M059J (cell line): ENCODE data around the gene SETBP1. TPM values are rescaled to one million over a fixed set of nuclear protein-coding genes. Genes with fewer than 3 reads are reported as not detected.
A peak's percentile ranks its signal among the peaks of the same experiment; 100 is the strongest.

Experiments used
- DNase-seq: peaks from one replicate; pipeline ENCODE4 v3.0.0-alpha.2; 2012; ENCODE audit warnings: low read depth
- total RNA-seq: library from RNA; depleted of rRNA; stranded (reverse); fragments of >200 nt; shearing (Covaris generic); gene quantifications from 2 replicates; pipeline ENCODE4 v1.2.3, GENCODE V29; 2014

SETBP1 gene
- total RNA-seq, 1 experiment from 2014 or later = 4.1 TPM

DNA sequence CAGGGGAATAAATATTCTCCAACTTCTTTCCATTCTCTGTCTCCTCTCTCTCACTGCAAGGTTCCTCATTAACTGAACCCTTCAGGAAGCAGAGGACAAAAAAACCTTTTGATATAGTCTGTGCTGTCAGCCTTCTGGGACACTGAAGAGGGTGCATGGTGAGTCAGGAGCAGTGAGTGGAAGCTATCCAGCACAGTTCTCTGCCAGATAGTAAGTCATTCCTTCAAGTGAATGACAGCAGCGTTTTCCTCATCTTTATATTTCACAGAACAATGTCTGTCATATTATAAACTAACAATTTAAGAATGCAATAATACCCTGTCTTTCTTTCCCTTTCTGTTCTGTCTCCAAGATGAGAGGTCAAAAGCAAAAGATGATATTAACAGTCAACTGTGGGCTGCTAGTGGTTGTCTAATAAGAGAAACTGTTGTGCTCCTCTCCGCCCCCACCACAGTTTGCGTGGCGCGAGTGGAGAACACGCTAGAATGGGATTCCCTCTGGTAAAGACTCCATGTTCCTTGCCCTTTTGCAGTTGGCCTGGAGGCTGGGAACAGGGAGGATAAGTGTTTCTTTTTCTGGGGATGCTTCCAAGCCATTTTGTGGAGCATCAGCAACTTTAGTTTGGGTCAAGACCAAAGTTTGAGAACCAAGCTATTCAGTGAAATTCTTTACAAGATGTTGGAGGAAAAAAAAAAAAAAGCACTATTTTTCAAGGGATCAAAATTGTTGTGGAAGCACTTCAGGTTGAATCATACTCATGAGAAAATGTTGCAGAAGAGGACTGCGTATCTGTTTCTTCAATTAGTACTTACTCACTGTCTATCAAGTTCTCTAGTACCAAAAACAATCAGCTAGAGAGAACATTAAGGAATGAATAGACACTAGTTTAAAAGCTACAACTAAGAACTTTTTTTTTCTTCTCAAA, 430.2 kb downstream of the SETBP1 start:
- DNase-seq = peak; percentile 53

GRCh38 chr18:45111502-45111848, 430.8 kb downstream of the SETBP1 start:
- DNase-seq = no peak

GRCh38 chr18:45112682-45113081, 432.0 kb downstream of the SETBP1 start:
- DNase-seq = no peak

- DNase-seq = no peak
These were observed 435.4 kb downstream of the SETBP1 start for GRCh38 chr18:45116116-45116515.
